ENCODE data around the gene LZTS3. TPM values are rescaled to one million over a fixed set of nuclear protein-coding genes. Genes with fewer than 3 reads are reported as not detected.

Gene LZTS3
- total and polyA plus RNA-seq, 2 of the 8 experiments (the other 6 are each of a cell fraction or from before 2014, with no cell fraction given), result 31.8 to 33.5 TPM

- TF ChIP-seq MAX (IDR thresholded peaks at IDR 0.05), result no peak
- TF ChIP-seq RAD21 (IDR thresholded peaks at IDR 0.05 in 1 of 2, conservative IDR thresholded peaks at IDR 0.05 in 1 of 2; ENCODE audit: low read depth in 2 of 2, low read length in 2 of 2), result no peak
- no peak for TF ChIP-seq HDAC2 (IDR thresholded peaks at IDR 0.05; ENCODE audit: borderline replicate concordance in 1 of 2, low read depth in 2 of 2, low read length in 2 of 2)
- TF ChIP-seq EGR1 (IDR thresholded peaks at IDR 0.05; ENCODE audit: borderline replicate concordance, low read depth, low read length), result no peak
- no peak for TF ChIP-seq BCL11A (IDR thresholded peaks at IDR 0.05; ENCODE audit: low read depth in 2 of 2, low read length in 2 of 2)
- TF ChIP-seq TBP (IDR thresholded peaks at IDR 0.05; ENCODE audit: low read depth, low read length), result no peak
- TF ChIP-seq E2F6 (IDR thresholded peaks at IDR 0.05), result no peak
- no peak for TF ChIP-seq CHD1 (IDR thresholded peaks at IDR 0.05; ENCODE audit: low read depth, low read length)
Measured at GRCh38 chr20:3208786-3209256, 35.5 kb upstream of the LZTS3 start (continued).

Data from H1 (cell line).